Measurements from ENCODE around the gene IZUMO1R.

DNA sequence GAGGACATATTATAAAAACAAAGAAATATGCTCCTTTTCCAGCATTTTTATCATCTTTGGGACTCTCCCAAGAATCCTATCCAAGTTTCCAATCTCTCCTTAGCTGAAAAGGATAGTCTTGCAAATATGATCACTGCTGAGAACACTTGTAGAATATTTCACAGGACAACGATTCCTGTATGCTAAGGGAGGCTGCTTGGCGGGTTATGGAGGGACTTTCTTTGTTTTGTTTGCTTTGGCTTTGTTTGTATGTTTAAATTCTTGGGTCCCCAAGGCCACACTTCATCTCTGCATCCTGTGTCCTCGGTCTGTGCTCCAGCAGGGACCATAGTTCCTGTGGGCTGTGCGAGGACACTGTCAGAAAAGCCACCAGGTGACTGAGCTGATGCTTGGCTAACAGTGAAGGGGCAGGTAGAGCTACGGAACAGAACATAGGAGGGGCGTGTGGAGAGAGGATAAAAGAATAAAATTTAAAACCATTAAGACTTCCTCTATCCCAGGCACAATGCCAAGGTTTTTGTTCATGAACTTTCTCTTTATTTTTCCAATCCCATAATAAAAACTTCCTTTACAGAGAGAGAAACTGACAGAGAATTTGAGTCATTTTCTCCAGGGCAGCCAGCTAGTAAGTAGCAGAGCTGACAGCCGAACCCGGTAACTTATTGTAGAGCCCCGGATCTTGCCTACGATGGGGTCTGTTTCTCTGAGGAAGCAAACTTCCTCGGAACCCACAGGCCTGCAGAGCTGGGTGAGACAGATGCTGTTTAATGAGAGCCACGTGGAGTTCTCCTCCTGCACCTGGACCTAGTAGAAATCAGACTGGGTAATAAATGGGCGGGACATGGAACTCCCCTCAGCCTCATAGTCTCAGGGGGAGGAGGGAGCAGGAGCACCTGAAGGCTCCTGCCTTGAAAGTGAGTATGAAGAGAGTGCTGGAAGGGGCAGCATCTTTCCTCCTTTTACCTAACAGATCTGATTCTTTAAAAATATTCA lies at the start of gene IZUMO1R:
- TF ChIP-seq, protein P1, sequence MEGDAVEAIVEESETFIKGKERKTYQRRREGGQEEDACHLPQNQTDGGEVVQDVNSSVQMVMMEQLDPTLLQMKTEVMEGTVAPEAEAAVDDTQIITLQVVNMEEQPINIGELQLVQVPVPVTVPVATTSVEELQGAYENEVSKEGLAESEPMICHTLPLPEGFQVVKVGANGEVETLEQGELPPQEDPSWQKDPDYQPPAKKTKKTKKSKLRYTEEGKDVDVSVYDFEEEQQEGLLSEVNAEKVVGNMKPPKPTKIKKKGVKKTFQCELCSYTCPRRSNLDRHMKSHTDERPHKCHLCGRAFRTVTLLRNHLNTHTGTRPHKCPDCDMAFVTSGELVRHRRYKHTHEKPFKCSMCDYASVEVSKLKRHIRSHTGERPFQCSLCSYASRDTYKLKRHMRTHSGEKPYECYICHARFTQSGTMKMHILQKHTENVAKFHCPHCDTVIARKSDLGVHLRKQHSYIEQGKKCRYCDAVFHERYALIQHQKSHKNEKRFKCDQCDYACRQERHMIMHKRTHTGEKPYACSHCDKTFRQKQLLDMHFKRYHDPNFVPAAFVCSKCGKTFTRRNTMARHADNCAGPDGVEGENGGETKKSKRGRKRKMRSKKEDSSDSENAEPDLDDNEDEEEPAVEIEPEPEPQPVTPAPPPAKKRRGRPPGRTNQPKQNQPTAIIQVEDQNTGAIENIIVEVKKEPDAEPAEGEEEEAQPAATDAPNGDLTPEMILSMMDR (IDR thresholded peaks at IDR 0.05) = no peak
- no peak for TF ChIP-seq EZH2 (IDR thresholded peaks at IDR 0.05)
